ENCODE data around the gene APBA2. TPM values are rescaled to one million over a fixed set of nuclear protein-coding genes. Genes with fewer than 3 reads are reported as not detected.

Gene APBA2
- total RNA-seq, 1 experiment from 2014 or later: 11.2 TPM

DNA sequence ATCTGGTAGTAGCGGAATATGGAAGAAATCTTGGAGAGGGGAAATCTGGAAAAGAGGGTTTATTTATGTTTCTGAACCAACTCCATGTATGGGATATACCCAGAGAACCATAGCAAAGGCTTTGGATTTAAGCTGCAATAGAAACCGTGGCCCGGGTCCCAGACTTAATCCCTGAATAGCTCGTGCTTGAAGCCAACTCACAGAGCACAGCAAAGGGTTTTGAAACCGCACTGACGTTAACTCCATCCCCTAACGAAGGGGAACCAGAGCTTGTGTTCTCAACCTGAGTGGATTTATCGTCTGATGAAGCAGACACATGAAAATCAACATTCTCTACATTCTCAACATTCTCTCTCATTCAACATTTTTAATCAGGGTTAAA is 154.6 kb downstream of the APBA2 start:
- TF ChIP-seq CTCF (IDR thresholded peaks at IDR 0.05) (no peak), NR1H2 (CRISPR knock-in tag; IDR thresholded peaks at IDR 0.05) (no peak), GTF2I (CRISPR knock-in tag; conservative IDR thresholded peaks at IDR 0.05) (no peak), ZNF317 (CRISPR knock-in tag; IDR thresholded peaks at IDR 0.05; ENCODE audit: borderline replicate concordance, low read depth) (no peak)
- POLR2A ChIA-PET: no interaction called here
- Mint-ChIP-seq H3K4me3 (no peak overlapping the region), H3K36me3 (no peaks in the 10 kb centered on the region), H3K4me1 (peaks cover 26% of the 10 kb centered on the region), H3K27me3 (ENCODE audit: low read depth) (no peaks in the 10 kb centered on the region), H3K27ac (peak overlapping the region; percentile 81; the same call in 1 of the 2 replicates), H3K9me3 (peaks cover 5% of the 10 kb centered on the region)
- DNase-seq (ENCODE audit: low spot score) (no peak), ATAC-seq (peak; percentile 33; the same call in 1 of the 2 replicates)
- CTCF ChIA-PET: interaction anchor here (1.0 to 2.7 kb wide), 3 partner anchors 50 to 941 kb away, joined by 3 to 13 read pairs (median 8); partner anchors contain the start of gene OCA2

GRCh38 chr15:29043736-29044502 is 158.1 kb downstream of the APBA2 start:
- Mint-ChIP-seq H3K9me3 (no peaks in the 10 kb centered on the region), H3K27me3 (ENCODE audit: low read depth) (no peaks in the 10 kb centered on the region), H3K36me3 (no peaks in the 10 kb centered on the region), H3K4me3 (no peak overlapping the region), H3K27ac (no peak overlapping the region), H3K4me1 (peaks cover 23% of the 10 kb centered on the region)
- POLR2A ChIA-PET: no interaction called here
- CTCF ChIA-PET: interaction anchor here (1.1 to 3.5 kb wide), 3 partner anchors 46 to 61 kb away, joined by 3 to 12 read pairs (median 6); no protein-coding TSS in a partner anchor
- no peak for ATAC-seq
- TF ChIP-seq MAX (CRISPR knock-in tag; IDR thresholded peaks at IDR 0.05) (no peak), ZNF263 (CRISPR knock-in tag; IDR thresholded peaks at IDR 0.05; ENCODE audit: low read depth) (no peak), FOXJ3 (CRISPR knock-in tag; IDR thresholded peaks at IDR 0.05; ENCODE audit: borderline replicate concordance) (no peak), GABPB1 (CRISPR knock-in tag; IDR thresholded peaks at IDR 0.05) (no peak), ZNF396 (CRISPR knock-in tag; IDR thresholded peaks at IDR 0.05; ENCODE audit: borderline replicate concordance) (no peak), ZNF532 (CRISPR knock-in tag; IDR thresholded peaks at IDR 0.05; ENCODE audit: borderline replicate concordance) (no peak), ZNF281 (CRISPR knock-in tag; IDR thresholded peaks at IDR 0.05) (no peak), SMAD3 (CRISPR knock-in tag; IDR thresholded peaks at IDR 0.05; ENCODE audit: borderline replicate concordance) (no peak), FOXP1 (CRISPR knock-in tag; IDR thresholded peaks at IDR 0.05; ENCODE audit: borderline replicate concordance) (no peak), PRDM15 (CRISPR knock-in tag; IDR thresholded peaks at IDR 0.05) (no peak), FOXK1 (CRISPR knock-in tag; IDR thresholded peaks at IDR 0.05) (no peak), GTF2I (CRISPR knock-in tag; conservative IDR thresholded peaks at IDR 0.05) (no peak)
- TF ChIP-seq, protein P1, sequence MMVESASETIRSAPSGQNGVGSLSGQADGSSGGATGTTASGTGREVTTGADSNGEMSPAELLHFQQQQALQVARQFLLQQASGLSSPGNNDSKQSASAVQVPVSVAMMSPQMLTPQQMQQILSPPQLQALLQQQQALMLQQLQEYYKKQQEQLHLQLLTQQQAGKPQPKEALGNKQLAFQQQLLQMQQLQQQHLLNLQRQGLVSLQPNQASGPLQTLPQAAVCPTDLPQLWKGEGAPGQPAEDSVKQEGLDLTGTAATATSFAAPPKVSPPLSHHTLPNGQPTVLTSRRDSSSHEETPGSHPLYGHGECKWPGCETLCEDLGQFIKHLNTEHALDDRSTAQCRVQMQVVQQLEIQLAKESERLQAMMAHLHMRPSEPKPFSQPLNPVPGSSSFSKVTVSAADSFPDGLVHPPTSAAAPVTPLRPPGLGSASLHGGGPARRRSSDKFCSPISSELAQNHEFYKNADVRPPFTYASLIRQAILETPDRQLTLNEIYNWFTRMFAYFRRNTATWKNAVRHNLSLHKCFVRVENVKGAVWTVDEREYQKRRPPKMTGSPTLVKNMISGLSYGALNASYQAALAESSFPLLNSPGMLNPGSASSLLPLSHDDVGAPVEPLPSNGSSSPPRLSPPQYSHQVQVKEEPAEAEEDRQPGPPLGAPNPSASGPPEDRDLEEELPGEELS (CRISPR knock-in tag; IDR thresholded peaks at IDR 0.05): no peak
- TF ChIP-seq, protein P2, sequence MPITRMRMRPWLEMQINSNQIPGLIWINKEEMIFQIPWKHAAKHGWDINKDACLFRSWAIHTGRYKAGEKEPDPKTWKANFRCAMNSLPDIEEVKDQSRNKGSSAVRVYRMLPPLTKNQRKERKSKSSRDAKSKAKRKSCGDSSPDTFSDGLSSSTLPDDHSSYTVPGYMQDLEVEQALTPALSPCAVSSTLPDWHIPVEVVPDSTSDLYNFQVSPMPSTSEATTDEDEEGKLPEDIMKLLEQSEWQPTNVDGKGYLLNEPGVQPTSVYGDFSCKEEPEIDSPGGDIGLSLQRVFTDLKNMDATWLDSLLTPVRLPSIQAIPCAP (CRISPR knock-in tag; IDR thresholded peaks at IDR 0.05): no peak
- no peak for DNase-seq (ENCODE audit: low spot score)
